HG02571 (cell line): ENCODE results near the gene C5.

Source experiments
- ATAC-seq: cut with Tn5 transposase; IDR thresholded peaks from one replicate; pipeline ENCODE4 v1.9.1; 2021; ENCODE audit warnings: mild to moderate bottlenecking, moderate library complexity; ENCODE audit not compliant: unreplicated experiment

C5 gene

GRCh38 chr9:120944434-120944843, 105.6 kb downstream of the C5 start:
- ATAC-seq = peak; percentile 94

GRCh38 chr9:120942186-120943001, 107.7 kb downstream of the C5 start:
- no peak for ATAC-seq

GRCh38 chr9:120941046-120941770, 108.9 kb downstream of the C5 start:
- no peak for ATAC-seq

- no peak for ATAC-seq
Measured at GRCh38 chr9:120940573-120940972, 109.5 kb downstream of the C5 start.

GRCh38 chr9:120938851-120939250, 111.2 kb downstream of the C5 start:
- ATAC-seq = no peak

GRCh38 chr9:120937596-120937995, 112.5 kb downstream of the C5 start:
- no peak for ATAC-seq

- ATAC-seq = no peak
Measured at GRCh38 chr9:120937127-120937526, 112.9 kb downstream of the C5 start.

- ATAC-seq = no peak
Measured at GRCh38 chr9:120936764-120937122, 113.3 kb downstream of the C5 start.

- ATAC-seq = peak; percentile 44
Measured at GRCh38 chr9:120936011-120936763, 113.9 kb downstream of the C5 start.

- no peak for ATAC-seq
Measured at GRCh38 chr9:120935383-120935857, 114.7 kb downstream of the C5 start.

GRCh38 chr9:120934281-120934680, 115.8 kb downstream of the C5 start:
- ATAC-seq = no peak

- ATAC-seq = no peak
Measured at GRCh38 chr9:120933310-120934055, 116.6 kb downstream of the C5 start.

GRCh38 chr9:120932086-120932823, 117.8 kb downstream of the C5 start:
- no peak for ATAC-seq

- peak; percentile 44 for ATAC-seq
Measured at GRCh38 chr9:120931231-120932085, 118.6 kb downstream of the C5 start.

GRCh38 chr9:120929229-120929791, 120.8 kb downstream of the C5 start:
- no peak for ATAC-seq

GRCh38 chr9:120928483-120929228, 121.4 kb downstream of the C5 start:
- peak; percentile 31 for ATAC-seq

GRCh38 chr9:120928015-120928482, 122.0 kb downstream of the C5 start:
- no peak for ATAC-seq
